Muscle of leg (tissue), 11 donors: ENCODE data around the gene MEF2B. TPM values are rescaled to one million over a fixed set of nuclear protein-coding genes. Genes with fewer than 3 reads are reported as not detected.
"Not testable (repeated sequence)": the region's sequence is repeated elsewhere in the genome, so short reads cannot be mapped to it uniquely, and the experiment has no call there.

Source experiments
- DNase-seq: peaks from one replicate; pipeline ENCODE4 v3.0.0; 2013
- H3K27ac ChIP-seq: one replicate; pipeline ENCODE4 v1.5.1; 2013; ENCODE audit warnings: mild to moderate bottlenecking, low read length, control low read depth
- H3K27me3 ChIP-seq: one replicate; pipeline ENCODE4 v1.6.1; 2013; ENCODE audit warnings: low read length; ENCODE audit not compliant: control insufficient read depth, insufficient read depth
- H3K36me3 ChIP-seq: one replicate; pipeline ENCODE4 v1.6.1; 2013; ENCODE audit warnings: low read length; ENCODE audit not compliant: control insufficient read depth, insufficient read depth
- H3K4me1 ChIP-seq: one replicate; pipeline ENCODE4 v1.6.1; 2013; ENCODE audit warnings: low read length; ENCODE audit not compliant: control insufficient read depth, insufficient read depth
- H3K4me3 ChIP-seq: one replicate; pipeline ENCODE4 v1.5.1; 2013; ENCODE audit warnings: low read length, control low read depth
- H3K9me3 ChIP-seq: replicated peaks from 2 replicates; pipeline ENCODE4 v1.6.1; 2013; ENCODE audit warnings: low read depth, low read length; ENCODE audit not compliant: control insufficient read depth
- WGBS: methylation state at CpG from one replicate; pipeline ENCODE4 v1.1.5; 2013; ENCODE audit warnings: missing lambda C conversion rate; ENCODE audit not compliant: insufficient coverage; 5-methylcytosine and 5-hydroxymethylcytosine counted together
- polyA plus RNA-seq, 8 donors: library from polyadenylated mRNA; unstranded; fragments of 120-200 nt; gene quantifications; one replicate each; pipeline versions ENCODE4 v1.2.1 to v1.2.3, GENCODE V29; 2013; ENCODE audit warnings: inconsistent platforms in 1 of 8, low replicate concordance in 1 of 8; ENCODE audit not compliant: insufficient read length in 8 of 8, insufficient read depth in 1 of 8
- total RNA-seq: library from RNA; stranded (reverse); fragments of 120-200 nt; gene quantifications from one replicate; pipeline ENCODE4 v1.2.4, GENCODE V29; 2013

Gene MEF2B
- total and polyA plus RNA-seq, 9 donors, result 0.33 to 3.7 (median 1.3) TPM

GRCh38 chr19:19102566-19102965 lies 67.5 kb downstream of the MEF2B start:
- not testable (repeated sequence) for DNase-seq, H3K9me3 ChIP-seq, H3K27ac ChIP-seq, H3K4me3 ChIP-seq, H3K27me3 ChIP-seq
- Histone ChIP-seq H3K4me1 (peaks cover 14% of the 10 kb centered on the region), H3K36me3 (peaks cover 20% of the 10 kb centered on the region)
- 92% methylated on average over 2 of the region's 10 CpGs for WGBS

- no peaks in the 10 kb centered on the region for H3K9me3 ChIP-seq
These were observed 68.5 kb downstream of the MEF2B start for GRCh38 chr19:19101540-19101939.

GRCh38 chr19:19098703-19099632 lies 71.1 kb downstream of the MEF2B start:
- no peaks in the 10 kb centered on the region for H3K9me3 ChIP-seq
- no peak for DNase-seq
- no peak overlapping the region for H3K27ac ChIP-seq
- no peaks in the 10 kb centered on the region for H3K4me1 ChIP-seq
- no peaks in the 10 kb centered on the region for H3K27me3 ChIP-seq
- H3K36me3 ChIP-seq, result peaks cover 27% of the 10 kb centered on the region
- WGBS, result 84% methylated on average over 14 of the region's 18 CpGs
- H3K4me3 ChIP-seq, result no peak overlapping the region

More at GRCh38 chr19:19101540-19101939, 68.5 kb downstream of the MEF2B start:
- no peaks in the 10 kb centered on the region for H3K27me3 ChIP-seq
- H3K4me1 ChIP-seq, result peaks cover 14% of the 10 kb centered on the region
- H3K36me3 ChIP-seq, result peaks cover 27% of the 10 kb centered on the region
- no peak for DNase-seq
- H3K4me3 ChIP-seq, result no peak overlapping the region
- H3K27ac ChIP-seq, result no peak overlapping the region
- WGBS, result 88% methylated on average over 5 of the region's 8 CpGs

GRCh38 chr19:19098084-19098702 lies 71.9 kb downstream of the MEF2B start:
- Histone ChIP-seq H3K4me3 (no peak overlapping the region), H3K27ac (no peak overlapping the region), H3K9me3 (no peaks in the 10 kb centered on the region), H3K4me1 (no peaks in the 10 kb centered on the region), H3K36me3 (peaks cover 27% of the 10 kb centered on the region), H3K27me3 (no peaks in the 10 kb centered on the region)
- 86% methylated on average over 8 of the region's 9 CpGs for WGBS
- DNase-seq, result no peak

DNA sequence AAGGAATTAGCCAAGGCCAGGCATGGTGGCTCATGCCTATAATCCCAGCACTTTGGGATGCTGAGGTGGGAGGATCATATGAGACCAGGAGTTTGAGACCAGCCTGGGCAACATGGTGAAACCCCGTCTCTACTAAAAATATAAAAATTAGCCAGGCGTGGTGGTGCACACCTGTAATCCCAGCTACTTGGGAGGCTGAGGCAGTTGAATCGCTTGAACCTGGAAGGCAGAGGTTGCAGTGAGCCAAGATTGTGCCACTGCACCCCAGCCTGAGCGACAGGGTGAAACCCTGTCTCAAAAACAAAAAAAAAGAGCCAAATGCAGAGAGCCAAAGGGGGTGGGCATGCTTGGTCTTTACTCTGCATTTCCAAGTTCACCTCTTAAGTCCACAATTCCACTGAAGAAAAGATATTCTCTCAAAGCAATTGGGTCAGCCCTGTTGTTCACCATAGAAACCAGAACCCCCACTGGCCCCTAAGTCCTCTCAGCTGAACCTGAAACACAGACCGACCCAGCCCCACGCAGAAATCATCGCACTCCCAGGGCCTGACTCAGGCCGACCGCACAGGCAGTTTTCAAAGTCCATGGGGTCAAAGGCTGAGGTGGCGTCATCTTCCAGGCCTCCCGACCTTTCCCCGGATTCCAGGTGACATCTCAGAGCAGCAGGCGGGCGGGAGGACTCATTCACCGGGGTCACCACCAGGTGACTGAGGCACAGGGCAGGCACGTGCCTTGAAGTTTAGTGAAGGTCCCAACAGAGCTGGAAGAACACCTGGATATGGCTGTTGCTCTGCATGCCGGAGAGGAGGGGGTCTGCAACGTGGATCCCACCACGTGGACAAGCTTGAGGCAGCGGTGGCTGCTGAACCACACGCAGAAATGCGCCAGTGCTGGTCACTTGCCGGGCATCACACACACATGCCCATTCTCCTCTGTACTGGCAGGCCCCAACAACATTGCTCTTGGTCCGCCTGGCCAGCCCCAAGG lies 73.1 kb downstream of the MEF2B start:
- H3K4me3 ChIP-seq, result no peak overlapping the region
- no peaks in the 10 kb centered on the region for H3K4me1 ChIP-seq
- peaks cover 27% of the 10 kb centered on the region for H3K36me3 ChIP-seq
- no peaks in the 10 kb centered on the region for H3K27me3 ChIP-seq
- no peak overlapping the region for H3K27ac ChIP-seq
- no peaks in the 10 kb centered on the region for H3K9me3 ChIP-seq
- WGBS, result 88% methylated on average over 21 of the region's 24 CpGs
- no peak for DNase-seq

GRCh38 chr19:19095691-19096090 lies 74.4 kb downstream of the MEF2B start:
- no peak for DNase-seq
- peaks cover 24% of the 10 kb centered on the region for H3K36me3 ChIP-seq
- no peak overlapping the region for H3K4me3 ChIP-seq
- 83% methylated on average over 6 of the region's 11 CpGs for WGBS
- no peaks in the 10 kb centered on the region for H3K9me3 ChIP-seq
- no peaks in the 10 kb centered on the region for H3K4me1 ChIP-seq
- H3K27me3 ChIP-seq, result no peaks in the 10 kb centered on the region
- no peak overlapping the region for H3K27ac ChIP-seq

Other genes with a start within 250 kb of the MEF2B start
- gene HOMER3, start 229.0 kb downstream of the MEF2B start, total RNA-seq, result 66.5 TPM
- 10 to 100 TPM; 63.6 to 80.8 (median 75.6) TPM for gene HOMER3, start 229.0 kb downstream of the MEF2B start, polyA plus RNA-seq
- 47.3 TPM for gene SUGP2, start 136.7 kb downstream of the MEF2B start, total RNA-seq
- 10 to 100 TPM; 47.5 to 82.0 (median 60.4) TPM for gene SUGP2, start 136.7 kb downstream of the MEF2B start, polyA plus RNA-seq
- gene ARMC6, start 136.7 kb downstream of the MEF2B start, total RNA-seq, result 20.9 TPM
- gene ARMC6, start 136.7 kb downstream of the MEF2B start, polyA plus RNA-seq, result 10 to 100 TPM; 25.2 to 31.9 (median 30.0) TPM
- 5.9 TPM for gene SLC25A42, start 106.3 kb downstream of the MEF2B start, total RNA-seq
- 10 to 100 TPM in 4 of 8 donors, 1 to 10 TPM in 4; 8.7 to 12.2 (median 9.9) TPM for gene SLC25A42, start 106.3 kb downstream of the MEF2B start, polyA plus RNA-seq
- gene TMEM161A, start 31.8 kb downstream of the MEF2B start, total RNA-seq, result 18.5 TPM
- gene TMEM161A, start 31.8 kb downstream of the MEF2B start, polyA plus RNA-seq, result 10 to 100 TPM; 18.5 to 36.4 (median 24.5) TPM
- gene BORCS8, start 21.9 kb upstream of the MEF2B start, total RNA-seq, result 7.8 TPM
- 10 to 100 TPM; 10.9 to 16.6 (median 12.9) TPM for gene BORCS8, start 21.9 kb upstream of the MEF2B start, polyA plus RNA-seq
- 125 TPM for gene RFXANK, start 22.0 kb upstream of the MEF2B start, total RNA-seq
- gene RFXANK, start 22.0 kb upstream of the MEF2B start, polyA plus RNA-seq, result 10 to 100 TPM; 57.1 to 84.2 (median 71.0) TPM
- 11.8 TPM for gene NR2C2AP, start 33.2 kb upstream of the MEF2B start, total RNA-seq
- gene NR2C2AP, start 33.2 kb upstream of the MEF2B start, polyA plus RNA-seq, result 10 to 100 TPM in 5 of 8 donors, 1 to 10 TPM in 3; 7.5 to 13.1 (median 11.0) TPM
- gene NCAN, start 41.7 kb upstream of the MEF2B start, total RNA-seq, result 0.22 TPM
- gene NCAN, start 41.7 kb upstream of the MEF2B start, polyA plus RNA-seq, result under 1 TPM; 0.07 to 0.27 (median 0.09) TPM
- 1.3 TPM for gene TM6SF2, start 103.0 kb upstream of the MEF2B start, total RNA-seq
- 1 to 10 TPM; 1.8 to 6.7 (median 2.4) TPM for gene TM6SF2, start 103.0 kb upstream of the MEF2B start, polyA plus RNA-seq
- gene SUGP1, start 150.2 kb upstream of the MEF2B start, total RNA-seq, result 22.2 TPM
- gene SUGP1, start 150.2 kb upstream of the MEF2B start, polyA plus RNA-seq, result 10 to 100 TPM; 32.4 to 43.9 (median 37.5) TPM
- gene MAU2, start 150.6 kb upstream of the MEF2B start, total RNA-seq, result 28.9 TPM
- gene MAU2, start 150.6 kb upstream of the MEF2B start, polyA plus RNA-seq, result 10 to 100 TPM; 29.0 to 67.8 (median 41.3) TPM
- 25.1 TPM for gene GATAD2A, start 235.4 kb upstream of the MEF2B start, total RNA-seq
- gene GATAD2A, start 235.4 kb upstream of the MEF2B start, polyA plus RNA-seq, result 10 to 100 TPM; 40.7 to 62.2 (median 50.2) TPM